Measurements from ENCODE around the gene UBE2R2. TPM values are rescaled to one million over a fixed set of nuclear protein-coding genes. Genes with fewer than 3 reads are reported as not detected.

UBE2R2 gene
- total and polyA plus RNA-seq, 2 donors from 2014 or later = 26.1 to 32.2 TPM

DNA sequence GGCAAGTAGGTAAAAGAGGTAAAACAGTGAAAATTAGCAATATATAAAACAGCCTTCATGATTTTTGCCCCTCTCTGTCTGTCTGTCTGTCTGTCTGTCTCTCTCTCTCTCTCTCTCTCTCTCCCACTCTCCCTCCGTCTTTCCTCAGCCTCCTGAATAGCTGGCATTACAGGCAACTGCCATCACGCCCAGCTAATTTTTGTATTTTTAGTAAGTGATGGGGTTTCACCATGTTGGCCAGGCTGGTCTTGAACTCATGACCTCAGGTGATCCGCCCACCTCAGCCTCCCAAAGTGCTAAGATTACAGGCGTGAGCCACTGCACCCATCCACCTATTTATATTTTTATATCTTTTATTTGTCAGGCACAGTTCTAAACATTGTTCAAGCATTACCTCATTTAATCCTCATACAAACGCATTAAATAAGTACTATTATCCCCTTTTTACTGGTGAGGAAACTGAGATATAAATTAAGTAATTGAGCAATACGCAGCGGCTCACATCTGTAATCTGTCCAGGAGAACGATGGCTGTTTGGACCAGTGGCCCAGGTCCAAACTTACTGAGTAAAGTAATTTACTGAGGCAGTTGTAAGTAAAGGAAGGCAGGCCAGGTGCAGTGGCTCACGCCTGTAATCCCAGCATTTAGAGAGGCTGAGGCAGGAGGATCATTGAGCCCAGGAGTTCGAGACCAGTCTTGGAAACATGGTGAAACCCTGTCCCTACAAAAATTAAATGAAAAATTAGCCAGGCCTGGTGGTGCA lies 60.9 kb downstream of the UBE2R2 start:
- FAIRE-seq = no peak
- intact Hi-C loops (cut with DNase I) = no loop called here
- Histone ChIP-seq H3K36me3 (ENCODE audit: control insufficient read depth in 2 of 3, insufficient read depth in 3 of 3, low read length in 3 of 3) (no peaks in the 10 kb centered on the region), H3K4me1 (ENCODE audit: control insufficient read depth in 2 of 3, insufficient read depth in 2 of 3, low read depth in 1 of 3, low read length in 3 of 3) (no peaks in the 10 kb centered on the region), H3K4me3 (ENCODE audit: low read length in 3 of 3) (no peak overlapping the region), H3K9me3 (ENCODE audit: control insufficient read depth in 2 of 3, insufficient read depth in 1 of 3, low read length in 3 of 3) (no peaks in the 10 kb centered on the region), H3K27ac (ENCODE audit: low read depth in 2 of 2, low read length in 2 of 2) (no peak overlapping the region), H3K9ac (ENCODE audit: low read length in 3 of 3) (no peak overlapping the region), H3K27me3 (ENCODE audit: control insufficient read depth, insufficient read depth, low read length) (no peaks in the 10 kb centered on the region)
- TF ChIP-seq, protein P1, sequence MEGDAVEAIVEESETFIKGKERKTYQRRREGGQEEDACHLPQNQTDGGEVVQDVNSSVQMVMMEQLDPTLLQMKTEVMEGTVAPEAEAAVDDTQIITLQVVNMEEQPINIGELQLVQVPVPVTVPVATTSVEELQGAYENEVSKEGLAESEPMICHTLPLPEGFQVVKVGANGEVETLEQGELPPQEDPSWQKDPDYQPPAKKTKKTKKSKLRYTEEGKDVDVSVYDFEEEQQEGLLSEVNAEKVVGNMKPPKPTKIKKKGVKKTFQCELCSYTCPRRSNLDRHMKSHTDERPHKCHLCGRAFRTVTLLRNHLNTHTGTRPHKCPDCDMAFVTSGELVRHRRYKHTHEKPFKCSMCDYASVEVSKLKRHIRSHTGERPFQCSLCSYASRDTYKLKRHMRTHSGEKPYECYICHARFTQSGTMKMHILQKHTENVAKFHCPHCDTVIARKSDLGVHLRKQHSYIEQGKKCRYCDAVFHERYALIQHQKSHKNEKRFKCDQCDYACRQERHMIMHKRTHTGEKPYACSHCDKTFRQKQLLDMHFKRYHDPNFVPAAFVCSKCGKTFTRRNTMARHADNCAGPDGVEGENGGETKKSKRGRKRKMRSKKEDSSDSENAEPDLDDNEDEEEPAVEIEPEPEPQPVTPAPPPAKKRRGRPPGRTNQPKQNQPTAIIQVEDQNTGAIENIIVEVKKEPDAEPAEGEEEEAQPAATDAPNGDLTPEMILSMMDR (IDR thresholded peaks at IDR 0.05; ENCODE audit: borderline replicate concordance, extremely low read depth, insufficient read depth) = no peak
- no peak for DNase-seq

DNA sequence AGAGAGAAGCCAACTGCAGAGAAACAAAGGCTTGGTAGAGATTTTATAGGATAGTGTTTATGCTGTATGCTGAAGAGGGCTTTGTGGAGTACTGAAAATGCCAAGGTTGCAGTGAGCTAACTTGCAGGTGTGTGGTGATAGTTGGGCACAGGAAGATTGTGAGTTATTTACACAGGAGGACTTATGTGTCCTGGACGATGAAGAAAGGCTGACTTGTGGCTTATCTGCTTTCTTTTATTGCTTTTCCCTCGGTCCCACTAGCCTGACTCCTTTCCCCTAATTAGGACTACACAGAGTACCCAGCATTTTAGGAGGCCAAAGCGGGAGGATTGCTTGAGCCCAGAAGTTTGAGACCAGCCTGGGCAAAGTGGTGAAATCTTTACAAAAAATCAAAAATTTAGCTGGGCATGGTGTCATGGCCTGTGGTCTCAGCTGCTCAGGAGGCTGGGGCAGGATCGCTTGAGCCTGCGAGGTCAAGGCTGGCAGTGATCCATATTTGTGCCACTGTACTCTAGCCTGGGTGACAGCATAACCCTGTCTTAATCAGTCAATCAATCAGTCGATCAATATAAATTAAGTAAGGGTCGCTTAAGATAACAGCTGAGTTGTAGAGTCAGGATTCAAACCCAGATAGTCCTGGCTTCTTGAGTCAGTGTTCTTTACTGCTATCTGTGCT lies 61.9 kb downstream of the UBE2R2 start:
- FAIRE-seq (no peak), DNase-seq (no peak)
- H3K9ac ChIP-seq (ENCODE audit: low read length in 3 of 3) = no peak overlapping the region
- H3K36me3 ChIP-seq (ENCODE audit: control insufficient read depth in 2 of 3, insufficient read depth in 3 of 3, low read length in 3 of 3) = no peaks in the 10 kb centered on the region
- H3K4me3 ChIP-seq (ENCODE audit: low read length in 3 of 3) = no peak overlapping the region
- no peaks in the 10 kb centered on the region for H3K9me3 ChIP-seq (ENCODE audit: control insufficient read depth in 2 of 3, insufficient read depth in 1 of 3, low read length in 3 of 3)
- H3K4me1 ChIP-seq (ENCODE audit: control insufficient read depth in 2 of 3, insufficient read depth in 2 of 3, low read depth in 1 of 3, low read length in 3 of 3) = no peaks in the 10 kb centered on the region
- no peaks in the 10 kb centered on the region for H3K27me3 ChIP-seq (ENCODE audit: control insufficient read depth, insufficient read depth, low read length)
- intact Hi-C loops (cut with DNase I) = no loop called here
- TF ChIP-seq, protein P1 (IDR thresholded peaks at IDR 0.05; ENCODE audit: borderline replicate concordance, extremely low read depth, insufficient read depth) = no peak
- H3K27ac ChIP-seq (ENCODE audit: low read depth in 2 of 2, low read length in 2 of 2) = no peak overlapping the region

DNA sequence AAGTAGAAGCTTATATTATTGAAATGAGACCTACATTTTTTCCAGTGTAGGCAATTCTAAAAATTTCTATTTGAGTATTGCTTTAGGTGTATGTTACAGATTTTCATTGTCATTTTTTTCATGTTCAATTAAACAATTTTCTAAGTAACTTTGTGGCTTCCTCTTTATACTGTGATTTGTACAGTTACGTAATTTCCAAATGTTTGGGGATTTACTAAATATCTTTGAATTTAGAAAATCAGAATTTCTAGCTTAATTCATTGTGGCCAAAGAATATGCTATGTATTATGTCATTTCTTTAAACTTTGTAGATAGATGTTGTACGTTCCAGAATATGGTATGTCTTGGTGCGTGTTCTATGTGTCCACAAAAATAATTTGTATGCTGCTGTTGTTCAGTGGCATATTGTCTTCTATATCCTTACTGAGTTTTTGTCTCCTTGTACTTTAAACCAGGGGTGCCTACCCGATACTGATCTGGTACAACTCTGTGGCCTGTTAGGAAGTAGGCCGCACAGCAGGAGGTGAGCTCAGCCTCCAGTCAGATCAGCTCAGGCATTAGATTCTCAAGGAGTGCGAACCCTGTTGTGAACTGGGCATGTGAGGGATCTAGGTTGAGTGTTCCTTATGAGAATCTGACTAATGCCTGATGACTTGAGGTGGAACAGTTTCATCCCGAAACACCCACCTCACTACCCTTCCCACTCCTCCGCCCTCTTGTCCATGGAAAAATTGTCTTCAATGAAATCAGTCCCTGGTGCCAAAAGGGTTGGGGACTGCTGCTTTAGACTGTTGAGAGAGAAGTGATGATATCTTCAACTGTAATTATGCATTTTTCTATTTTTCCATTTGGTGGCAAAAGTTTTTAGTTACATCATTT lies 63.5 kb downstream of the UBE2R2 start:
- H3K27ac ChIP-seq (ENCODE audit: low read depth in 2 of 2, low read length in 2 of 2) = no peak overlapping the region
- no peak for DNase-seq
- H3K4me1 ChIP-seq (ENCODE audit: control insufficient read depth in 2 of 3, insufficient read depth in 2 of 3, low read depth in 1 of 3, low read length in 3 of 3) = peaks cover 0 to 3% (median 3%) of the 10 kb centered on the region in 3 donors
- no peak overlapping the region for H3K9ac ChIP-seq (ENCODE audit: low read length in 3 of 3)
- no peak overlapping the region for H3K4me3 ChIP-seq (ENCODE audit: low read length in 3 of 3)
- TF ChIP-seq, protein P1 (IDR thresholded peaks at IDR 0.05; ENCODE audit: borderline replicate concordance, extremely low read depth, insufficient read depth) = no peak
- no peaks in the 10 kb centered on the region for H3K27me3 ChIP-seq (ENCODE audit: control insufficient read depth, insufficient read depth, low read length)
- intact Hi-C loops (cut with DNase I) = no loop called here
- H3K36me3 ChIP-seq (ENCODE audit: control insufficient read depth in 2 of 3, insufficient read depth in 3 of 3, low read length in 3 of 3) = no peaks in the 10 kb centered on the region
- FAIRE-seq = no peak
- no peaks in the 10 kb centered on the region for H3K9me3 ChIP-seq (ENCODE audit: control insufficient read depth in 2 of 3, insufficient read depth in 1 of 3, low read length in 3 of 3)

Measured in kidney (tissue), 14 donors.